Suprapubic skin (tissue), 4 donors: ENCODE results near the gene COL5A1. TPM values are rescaled to one million over a fixed set of nuclear protein-coding genes. Genes with fewer than 3 reads are reported as not detected.

Experiments used
- DNase-seq, 2 donors: peaks; one replicate each; pipeline ENCODE4 v3.0.0-alpha.2; 2019; ENCODE audit warnings: low spot score in 2 of 2
- H3K27ac ChIP-seq: fragments of 200-600 bp; sonication (generic); one replicate; pipeline ENCODE4 v1.5.1; 2019
- H3K27me3 ChIP-seq: fragments of 200-600 bp; sonication (generic); one replicate; pipeline ENCODE4 v1.5.1; 2019
- H3K36me3 ChIP-seq: fragments of 200-600 bp; sonication (generic); one replicate; pipeline ENCODE4 v1.5.1; 2019
- H3K4me1 ChIP-seq: fragments of 200-600 bp; sonication (generic); one replicate; pipeline ENCODE4 v1.5.1; 2019
- H3K4me3 ChIP-seq: fragments of 200-600 bp; sonication (generic); one replicate; pipeline ENCODE4 v1.5.1; 2019; ENCODE audit warnings: mild to moderate bottlenecking
- H3K9me3 ChIP-seq: fragments of 200-600 bp; sonication (generic); one replicate; pipeline ENCODE4 v1.5.1; 2019
- CTCF ChIP-seq, 2 donors: fragments of 200-600 bp in 1 of 2; fragments of 450-650 bp in 1 of 2; sonication (generic) in 1 of 2; IDR thresholded peaks; one replicate each; pipeline ENCODE4 v1.5.1; 2016 to 2019; ENCODE audit warnings: antibody characterized with exemption in 2 of 2, mild to moderate bottlenecking in 1 of 2, moderate library complexity in 1 of 2
- EP300 ChIP-seq: sonication (generic); formaldehyde crosslinking; IDR thresholded peaks from one replicate; pipeline ENCODE4 v1.6.1; 2017; ENCODE audit warnings: antibody characterized with exemption
- POLR2A ChIP-seq, 2 donors: fragments of 450-650 bp; IDR thresholded peaks; one replicate each; pipeline ENCODE4 v1.6.1; 2017; ENCODE audit warnings: antibody characterized with exemption in 2 of 2, mild to moderate bottlenecking in 2 of 2, moderate library complexity in 2 of 2
- POLR2AphosphoS5 ChIP-seq, 3 donors: sonication (generic); formaldehyde crosslinking; IDR thresholded peaks; one replicate each; pipeline ENCODE4 v1.6.1; 2017; ENCODE audit warnings: antibody characterized with exemption in 3 of 3
- WGBS: methylation state at CpG from one replicate; pipeline ENCODE4 v1.1.5; 2018; 5-methylcytosine and 5-hydroxymethylcytosine counted together
- total RNA-seq, 4 donors: library from RNA; depleted of rRNA; stranded (reverse); fragments of >200 nt; gene quantifications; one replicate each; pipeline ENCODE4 v1.1.0, GENCODE V29; 2016

COL5A1 gene
- total RNA-seq, 4 donors from 2014 or later: 8.6 to 16.5 (median 15.4) TPM

GRCh38 chr9:134707031-134707680 lies 65.6 kb downstream of the COL5A1 start:
- peaks cover 34% of the 10 kb centered on the region for H3K27me3 ChIP-seq
- 47% methylated on average over 14 of the region's 19 CpGs for WGBS
- peaks cover 29% of the 10 kb centered on the region for H3K4me1 ChIP-seq
- DNase-seq: no peak
- no peak overlapping the region for H3K4me3 ChIP-seq
- H3K36me3 ChIP-seq: no peaks in the 10 kb centered on the region
- no peak overlapping the region for H3K27ac ChIP-seq
- no peaks in the 10 kb centered on the region for H3K9me3 ChIP-seq
- TF ChIP-seq EP300 (no peak), CTCF (IDR thresholded peaks at IDR 0.05) (no peak), POLR2AphosphoS5 (IDR thresholded peaks at IDR 0.05) (no peak), POLR2A (IDR thresholded peaks at IDR 0.05) (no peak)

- DNase-seq: no peak
- WGBS: 81% methylated on average over 7 of the region's 32 CpGs
- Histone ChIP-seq H3K4me1 (peaks cover 21% of the 10 kb centered on the region), H3K27me3 (peaks cover 38% of the 10 kb centered on the region), H3K9me3 (no peaks in the 10 kb centered on the region), H3K36me3 (no peaks in the 10 kb centered on the region), H3K27ac (no peak overlapping the region), H3K4me3 (no peak overlapping the region)
- no peak for TF ChIP-seq POLR2AphosphoS5 (IDR thresholded peaks at IDR 0.05)
- no peak for TF ChIP-seq EP300
- TF ChIP-seq POLR2A (IDR thresholded peaks at IDR 0.05): no peak
- no peak for TF ChIP-seq CTCF (IDR thresholded peaks at IDR 0.05)
These were observed 66.4 kb downstream of the COL5A1 start for GRCh38 chr9:134707731-134708671.

GRCh38 chr9:134708672-134709038 lies 67.1 kb downstream of the COL5A1 start:
- no peak for DNase-seq
- no peak for TF ChIP-seq POLR2AphosphoS5 (IDR thresholded peaks at IDR 0.05)
- TF ChIP-seq CTCF (IDR thresholded peaks at IDR 0.05): no peak
- TF ChIP-seq POLR2A (IDR thresholded peaks at IDR 0.05): no peak
- TF ChIP-seq EP300: no peak
- no peak overlapping the region for H3K4me3 ChIP-seq
- 63% methylated on average over 9 of the region's 11 CpGs for WGBS
- no peaks in the 10 kb centered on the region for H3K9me3 ChIP-seq
- no peak overlapping the region for H3K27ac ChIP-seq
- H3K36me3 ChIP-seq: no peaks in the 10 kb centered on the region
- H3K4me1 ChIP-seq: peaks cover 21% of the 10 kb centered on the region
- H3K27me3 ChIP-seq: peaks cover 39% of the 10 kb centered on the region

- H3K4me1 ChIP-seq: peaks cover 21% of the 10 kb centered on the region
- H3K9me3 ChIP-seq: no peaks in the 10 kb centered on the region
- H3K27ac ChIP-seq: peak overlapping the region; percentile 32
- H3K36me3 ChIP-seq: no peaks in the 10 kb centered on the region
- H3K27me3 ChIP-seq: peaks cover 35% of the 10 kb centered on the region
- no peak for TF ChIP-seq CTCF (IDR thresholded peaks at IDR 0.05)
- no peak for TF ChIP-seq POLR2A (IDR thresholded peaks at IDR 0.05)
- TF ChIP-seq EP300: no peak
- no peak for TF ChIP-seq POLR2AphosphoS5 (IDR thresholded peaks at IDR 0.05)
- no peak for DNase-seq
- 81% methylated on average over 17 of the region's 29 CpGs for WGBS
- no peak overlapping the region for H3K4me3 ChIP-seq
These were observed 68.1 kb downstream of the COL5A1 start for GRCh38 chr9:134709512-134710270.

- DNase-seq: no peak
- Histone ChIP-seq H3K9me3 (no peaks in the 10 kb centered on the region), H3K27ac (peak overlapping the region; percentile 32), H3K4me3 (no peak overlapping the region), H3K36me3 (no peaks in the 10 kb centered on the region), H3K27me3 (peaks cover 29% of the 10 kb centered on the region), H3K4me1 (peaks cover 21% of the 10 kb centered on the region)
- no CpG with 5 or more reads among the region's 8 CpGs for WGBS
- TF ChIP-seq POLR2A (IDR thresholded peaks at IDR 0.05) (no peak), EP300 (no peak), POLR2AphosphoS5 (IDR thresholded peaks at IDR 0.05) (no peak), CTCF (IDR thresholded peaks at IDR 0.05) (no peak)
These were observed 68.6 kb downstream of the COL5A1 start for GRCh38 chr9:134710271-134710540.
